Stimulated activated CD4-positive, alpha-beta T cell treated with anti-CD3 and anti-CD28 coated beads, Interleukin-4, amount 100 ng/mL, for 24 hours (primary cell): ENCODE measurements around the gene RPEL1.

ENCODE experiments used
- DNase-seq: peaks from one replicate; pipeline ENCODE4 v3.0.0-alpha.2; 2020

Gene RPEL1

GRCh38 chr10:103280506-103280905 lies 34.8 kb downstream of the RPEL1 start:
- DNase-seq = no peak

GRCh38 chr10:103281753-103282152 lies 36.1 kb downstream of the RPEL1 start:
- DNase-seq = no peak

DNA sequence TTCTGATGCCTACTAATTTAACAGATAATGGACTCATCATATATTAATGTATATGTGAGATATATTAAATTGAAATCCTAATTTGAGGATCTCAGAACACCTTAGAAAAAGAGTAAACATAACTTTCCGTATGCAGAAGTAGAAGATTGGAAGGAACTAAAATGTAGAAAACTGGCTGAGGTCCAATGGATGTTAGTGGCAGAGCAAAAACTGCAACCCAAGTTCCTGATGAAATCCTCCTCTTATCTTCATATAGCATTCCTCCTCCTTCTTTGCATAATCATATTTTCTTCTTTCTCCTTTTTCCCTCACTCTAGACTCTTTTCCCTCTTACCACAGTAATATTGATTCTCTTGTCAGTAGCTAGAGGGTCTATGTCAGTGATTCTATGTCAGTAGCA lies 37.3 kb downstream of the RPEL1 start:
- DNase-seq = no peak

GRCh38 chr10:103284170-103284569 lies 38.5 kb downstream of the RPEL1 start:
- DNase-seq = no peak

DNA sequence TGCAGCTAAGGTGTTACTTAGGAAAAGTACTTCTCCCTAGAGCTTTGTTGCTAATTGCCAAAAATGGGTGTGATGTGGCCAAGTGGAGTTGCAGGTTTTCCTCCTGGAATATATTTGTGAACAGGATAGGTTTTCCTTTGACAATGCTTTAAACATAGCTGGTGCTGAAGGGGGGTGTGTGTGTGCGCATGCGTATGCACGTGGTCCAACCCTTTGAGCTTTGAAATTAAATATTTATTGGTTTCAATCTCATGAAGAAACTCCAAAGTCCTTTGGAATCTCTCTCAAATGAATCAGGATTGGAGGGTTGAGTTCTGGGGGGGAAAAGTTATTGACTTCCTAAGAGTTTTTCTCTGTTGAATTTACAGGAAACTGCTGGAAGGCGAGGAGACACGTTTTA lies 42.3 kb downstream of the RPEL1 start:
- no peak for DNase-seq

- no peak for DNase-seq
Observed at GRCh38 chr10:103291588-103291987, 45.9 kb downstream of the RPEL1 start.

GRCh38 chr10:103295374-103296015 lies 49.8 kb downstream of the RPEL1 start:
- DNase-seq = no peak
